ENCODE results near the gene PRSS33.
A peak's percentile ranks its signal among the peaks of the same experiment; 100 is the strongest.

PRSS33 gene

DNA sequence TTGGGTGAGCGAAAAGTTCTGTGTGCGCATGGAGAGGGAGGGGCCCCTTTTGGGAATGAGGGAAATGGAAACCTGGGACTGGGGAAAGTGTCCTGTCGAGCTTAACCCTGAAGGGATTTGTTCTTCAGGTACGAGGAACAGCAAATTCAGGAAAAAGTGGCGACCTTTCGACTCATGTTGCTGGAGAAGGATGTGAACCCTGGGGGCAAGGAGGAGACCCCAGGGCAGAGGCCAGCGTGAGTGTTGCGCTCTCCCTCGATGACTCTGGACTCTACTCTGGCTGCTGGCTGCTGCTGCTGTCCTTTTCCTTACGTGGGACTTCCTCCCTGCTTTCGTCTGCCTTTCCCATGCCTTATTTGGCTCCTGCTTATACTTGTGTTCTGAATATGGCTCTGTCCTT is 30.0 kb downstream of the PRSS33 start:
- no peak for DNase-seq

DNA sequence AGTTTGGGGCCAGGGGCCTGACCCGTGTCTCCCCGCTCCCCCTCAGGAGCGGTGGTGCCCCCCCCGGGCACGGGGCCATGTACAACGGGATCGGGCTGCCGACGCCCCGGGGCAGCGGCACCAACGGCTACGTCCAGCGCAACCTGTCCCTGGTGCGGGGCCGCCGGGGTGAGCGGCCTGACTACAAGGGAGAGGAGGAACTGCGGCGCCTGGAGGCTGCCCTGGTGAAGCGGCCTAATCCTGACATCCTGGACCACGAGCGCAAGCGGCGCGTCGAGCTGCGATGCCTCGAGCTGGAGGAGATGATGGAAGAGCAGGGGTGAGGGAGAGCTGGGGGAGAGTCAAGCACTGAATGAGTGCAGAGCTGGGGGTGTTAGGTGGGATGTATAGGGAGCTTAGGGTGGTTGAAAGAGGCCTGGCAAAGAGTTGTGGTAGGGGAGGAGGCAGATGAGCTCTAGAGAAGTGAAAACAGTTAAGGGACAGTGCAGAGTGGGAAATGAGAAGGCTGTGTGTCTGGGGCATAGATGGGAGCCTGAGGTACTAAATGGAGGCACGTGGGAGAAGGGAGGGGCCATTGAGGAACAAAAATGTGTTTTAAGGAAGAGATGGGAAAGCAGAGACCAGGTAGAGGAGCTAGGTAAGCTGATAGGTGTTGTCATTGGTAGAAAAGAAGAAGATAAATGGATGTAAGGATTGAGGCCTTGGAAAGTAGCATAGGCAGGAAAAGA is 30.9 kb downstream of the PRSS33 start:
- no peak for DNase-seq

DNA sequence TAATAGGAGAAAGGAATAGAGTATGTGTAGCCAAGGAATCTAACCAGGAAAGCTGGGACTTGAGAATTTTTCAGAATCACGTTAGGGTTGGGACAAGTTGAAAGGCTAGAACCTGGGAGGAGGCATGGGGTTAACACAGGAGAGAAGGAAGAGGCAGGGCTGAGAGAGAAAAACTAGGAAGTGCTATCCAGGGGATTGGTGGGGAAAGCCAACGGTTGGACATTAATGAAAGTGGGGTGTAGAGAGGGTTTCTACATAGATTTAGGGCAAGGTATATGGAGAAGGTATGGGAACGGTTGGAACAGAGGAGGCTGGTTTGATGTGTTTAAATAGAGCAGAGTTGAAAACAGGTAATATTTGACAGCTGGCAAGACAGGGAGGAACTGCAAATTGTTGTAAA is 32.2 kb downstream of the PRSS33 start:
- DNase-seq = no peak

DNA sequence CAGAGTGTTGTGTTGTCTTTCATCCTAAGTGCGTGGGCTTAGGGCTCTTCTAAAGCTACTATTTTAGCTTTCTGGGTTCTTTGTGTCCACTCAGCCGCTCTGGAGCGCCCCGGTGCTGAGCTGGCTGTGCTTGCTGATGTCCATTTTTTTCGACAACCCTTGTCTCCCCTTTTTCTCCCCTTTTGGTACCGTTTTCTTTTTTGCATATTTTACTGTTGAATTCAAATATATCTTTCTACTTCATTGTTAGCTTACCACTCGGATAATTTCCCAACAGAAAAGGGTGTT is 33.7 kb downstream of the PRSS33 start:
- no peak for DNase-seq

DNA sequence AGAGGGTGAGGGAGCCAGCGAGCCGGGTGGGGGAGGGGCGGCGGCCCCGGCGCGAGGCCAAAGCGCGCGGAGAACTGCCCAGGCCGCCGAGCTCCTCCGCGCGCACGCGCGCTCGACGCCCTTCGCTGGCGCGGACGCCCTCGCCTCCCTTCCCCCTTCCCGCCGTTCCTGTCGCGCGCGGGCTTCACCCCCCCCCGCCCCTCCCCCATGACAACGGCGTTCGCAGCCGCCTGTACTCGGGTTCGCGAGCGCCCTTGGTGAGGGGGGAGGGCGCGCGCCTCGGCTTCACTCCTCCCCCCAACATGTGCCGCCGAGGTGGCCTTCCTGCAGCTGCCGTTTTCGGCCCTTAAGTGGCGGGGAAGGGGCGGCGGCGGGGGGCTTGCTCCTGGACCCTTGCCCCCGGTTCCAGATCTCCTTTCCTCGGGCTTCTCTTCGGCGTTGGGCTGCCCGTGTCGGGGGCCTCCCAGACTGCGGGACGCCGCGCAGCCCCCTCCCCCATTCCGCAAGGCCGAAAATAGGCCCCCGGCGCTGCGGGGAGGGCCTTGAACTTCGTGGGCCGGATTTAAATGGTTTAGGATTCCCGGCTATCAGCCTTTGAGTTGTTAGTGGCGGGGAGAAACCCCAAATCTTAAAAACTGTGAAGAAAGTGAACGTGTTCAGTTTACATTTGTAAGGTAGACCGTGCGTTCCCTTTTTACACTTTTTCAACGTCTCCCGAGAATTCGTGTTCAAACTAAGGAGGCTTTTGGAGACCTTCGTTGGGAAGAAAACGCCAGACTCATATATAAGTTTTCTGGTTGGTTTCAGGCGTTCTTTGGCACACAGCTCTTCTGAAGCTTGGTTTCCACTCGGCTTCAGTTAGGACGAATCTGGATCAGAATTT is 34.3 kb downstream of the PRSS33 start:
- peak; percentile 46 for DNase-seq

DNA sequence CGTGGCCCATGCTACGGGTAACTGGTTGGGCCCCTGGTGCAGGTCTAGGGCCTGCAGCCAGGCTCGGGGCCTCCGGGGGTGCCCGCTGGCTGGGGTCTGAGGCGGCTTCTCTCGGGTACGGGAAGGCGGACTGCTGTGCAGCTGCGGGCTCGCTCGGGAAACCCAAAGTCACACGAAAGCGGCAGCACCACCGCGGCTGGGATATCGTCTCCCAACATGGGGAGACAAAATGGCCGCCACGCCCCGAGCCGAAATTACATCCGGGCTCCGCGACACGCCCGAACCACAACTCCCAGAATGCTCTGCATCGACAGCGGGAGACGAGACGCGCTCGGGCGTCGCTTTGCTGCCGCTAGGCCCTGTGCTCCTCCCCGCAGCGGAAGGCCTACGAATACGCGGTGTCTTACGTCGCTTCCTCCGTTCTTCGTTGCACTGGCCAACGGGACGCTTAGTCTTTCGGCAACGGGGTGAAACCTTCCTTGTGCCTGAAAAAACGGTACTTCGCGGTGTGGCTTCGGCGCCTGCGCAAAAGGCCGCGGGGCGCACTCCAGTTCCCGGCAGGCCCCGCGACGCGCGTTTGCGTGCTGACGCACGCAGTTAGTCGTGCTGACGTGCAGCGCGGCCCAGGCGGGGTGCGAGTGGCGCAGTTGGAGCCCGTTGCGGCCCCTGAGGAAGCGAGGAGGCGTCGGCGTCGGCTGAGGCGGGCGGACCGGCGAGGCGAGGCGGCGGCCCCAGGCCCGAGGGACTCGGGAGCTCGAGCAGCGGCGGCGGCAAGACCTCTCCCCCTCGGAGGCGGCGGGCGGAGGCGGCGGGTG is 35.1 kb downstream of the PRSS33 start, which contains the start of gene SRRM2:
TSS of gene SRRM2 (plus strand) at position 604 of the 815 bp plus-strand sequence. CDS start 3,727 bp downstream, outside the sequence.
- peak; percentile 92 for DNase-seq

DNA sequence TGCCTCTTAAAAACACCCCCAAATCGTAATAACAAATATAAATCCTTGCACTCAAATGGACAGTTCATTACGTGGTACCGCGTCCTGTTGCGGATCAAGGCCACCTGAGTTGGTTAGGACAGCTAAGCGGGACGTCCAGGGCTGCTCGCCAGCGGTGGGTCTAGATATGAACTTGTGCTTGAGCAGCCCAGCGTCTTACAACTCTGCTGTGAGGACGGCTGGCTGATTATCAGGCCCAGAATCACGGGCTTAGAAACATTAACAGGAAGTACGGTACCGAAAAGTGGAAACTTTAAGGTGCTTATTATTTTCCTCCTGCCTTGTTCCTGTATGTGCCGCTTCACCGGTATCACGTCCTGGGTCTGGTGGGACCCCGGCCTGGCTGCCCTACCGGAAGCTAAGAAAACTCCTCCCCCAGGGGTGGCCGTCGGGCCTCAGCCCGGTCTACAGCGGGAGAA is 35.8 kb downstream of the PRSS33 start:
- DNase-seq = peak; percentile 73

DNA sequence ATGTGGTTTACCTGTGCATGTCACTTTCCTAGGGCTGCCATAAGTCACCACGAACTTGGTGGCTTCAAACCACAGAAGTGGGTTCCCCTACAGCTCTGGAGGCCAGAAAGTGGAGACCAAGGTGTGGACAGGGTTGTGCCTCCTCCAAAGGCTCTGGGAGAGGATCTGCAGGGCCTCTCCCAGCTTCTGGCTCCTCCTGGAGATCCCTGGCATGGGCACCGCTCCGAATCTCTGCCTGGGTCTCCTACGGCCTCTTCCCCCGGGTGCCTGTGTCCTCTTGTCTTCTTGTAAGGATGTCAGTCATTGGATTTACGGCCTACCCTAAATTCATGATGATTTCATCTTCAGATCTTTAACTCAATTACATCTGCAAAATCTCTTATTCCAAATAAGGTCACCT is 37.4 kb downstream of the PRSS33 start:
- DNase-seq = no peak

DNA sequence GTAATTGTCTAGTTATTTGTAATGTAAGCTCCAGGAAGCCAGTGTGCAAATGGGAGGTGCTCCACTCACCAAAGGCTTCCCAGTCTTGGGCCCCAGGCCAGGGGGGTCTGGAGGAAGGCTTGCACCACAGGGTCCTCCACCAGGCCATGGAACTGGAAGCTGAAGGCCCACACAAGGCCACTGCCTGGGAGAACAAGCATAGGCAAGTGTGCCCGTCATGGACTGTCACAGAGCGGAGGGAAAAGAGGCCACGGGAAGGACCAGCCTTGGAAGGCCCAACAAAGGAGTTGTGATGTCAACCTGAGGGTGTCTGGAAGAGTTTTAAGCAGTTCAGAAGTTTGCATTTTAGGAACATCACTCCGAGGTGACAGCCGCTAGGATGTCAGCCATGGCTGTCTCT is 37.9 kb downstream of the PRSS33 start:
- DNase-seq = no peak

DNA sequence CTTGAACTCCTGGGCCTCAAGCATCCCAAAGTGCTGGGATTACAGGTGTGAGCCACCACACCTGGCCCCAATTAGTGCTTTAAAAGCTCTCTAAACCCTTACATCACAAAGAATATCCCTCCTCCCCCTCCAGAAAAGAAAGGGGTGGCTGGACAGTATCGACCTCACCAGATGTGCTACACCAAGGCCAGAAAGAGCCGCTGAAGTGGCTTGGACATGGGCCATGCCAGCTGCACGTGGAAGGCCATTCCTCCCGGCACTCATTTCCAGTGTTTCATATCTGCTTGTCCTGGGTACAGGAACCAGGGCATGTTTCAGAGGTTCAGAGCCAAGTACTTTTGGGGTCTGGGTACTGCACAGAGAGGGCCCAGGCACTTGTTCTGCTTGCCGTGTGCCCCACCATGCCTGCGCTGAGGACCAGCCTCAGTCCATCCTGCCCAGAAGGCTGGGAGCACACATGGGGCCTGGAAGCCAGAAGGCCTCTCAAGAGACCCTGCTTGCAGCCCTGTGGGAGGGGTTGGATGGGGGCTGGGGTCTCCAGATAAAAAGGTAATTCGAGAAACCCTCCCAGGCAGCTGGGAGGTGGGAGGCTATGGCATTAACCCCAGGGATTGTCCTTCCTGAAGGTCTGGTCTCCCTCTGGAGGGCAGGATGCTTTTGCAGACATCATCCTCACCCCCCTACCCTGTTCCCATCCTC is 38.5 kb downstream of the PRSS33 start:
- no peak for DNase-seq

DNA sequence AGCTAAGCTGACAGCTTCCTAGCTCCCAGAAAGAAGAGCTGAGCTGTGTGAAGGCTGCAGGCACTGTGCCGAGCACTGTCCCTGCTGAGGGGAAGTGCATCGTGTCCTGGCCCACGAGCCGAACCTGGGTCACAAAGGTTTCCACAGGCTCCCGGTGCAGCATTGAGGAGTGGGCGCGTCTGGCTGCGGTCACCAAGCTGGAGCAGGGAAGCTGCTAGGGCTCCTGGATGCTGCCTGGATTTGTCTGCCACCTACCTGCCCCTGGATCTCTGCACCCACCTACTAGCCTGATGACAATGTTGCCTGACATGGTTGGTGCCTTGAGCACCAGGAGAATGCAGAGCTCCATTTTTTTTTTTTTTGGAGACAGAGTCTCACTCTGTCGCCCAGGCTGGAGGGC is 41.4 kb downstream of the PRSS33 start:
- DNase-seq = no peak

DNA sequence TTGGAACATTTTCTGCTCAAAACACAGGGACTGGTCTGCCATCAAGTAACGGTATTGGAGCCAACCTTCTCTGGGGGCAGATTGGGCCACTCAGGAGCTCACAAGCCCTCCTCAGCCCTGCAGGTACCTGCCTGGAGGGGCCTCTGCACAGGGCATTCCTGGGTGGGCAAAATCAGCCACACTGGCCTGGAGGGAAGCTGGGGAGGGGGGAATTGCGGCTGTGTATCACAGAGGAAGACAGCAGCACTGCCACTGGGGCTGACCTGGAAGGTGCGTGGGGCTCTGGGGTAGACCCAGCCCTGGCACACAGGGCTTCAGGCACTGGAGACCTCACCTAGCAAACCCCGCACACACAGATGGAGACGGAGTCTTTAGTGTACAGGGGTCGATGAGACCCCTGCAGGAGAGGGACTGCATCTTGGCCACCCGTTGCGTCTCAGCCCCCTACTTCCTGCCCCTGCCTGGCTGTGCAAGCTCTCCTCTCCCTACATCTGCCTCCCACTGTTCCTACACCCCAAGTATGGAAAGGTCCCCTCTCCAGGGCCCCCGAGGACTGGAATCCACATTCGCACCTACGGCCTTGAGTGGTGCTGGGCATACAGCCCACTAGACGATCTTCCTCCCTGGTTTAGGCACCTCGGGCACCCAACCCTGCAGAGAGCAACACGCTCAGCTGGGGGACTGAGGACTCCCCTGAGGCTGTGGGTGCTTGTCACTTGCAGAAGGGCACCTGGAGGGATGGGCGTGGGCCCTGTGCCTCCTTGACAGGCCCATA is 42.1 kb downstream of the PRSS33 start:
- no peak for DNase-seq

DNA sequence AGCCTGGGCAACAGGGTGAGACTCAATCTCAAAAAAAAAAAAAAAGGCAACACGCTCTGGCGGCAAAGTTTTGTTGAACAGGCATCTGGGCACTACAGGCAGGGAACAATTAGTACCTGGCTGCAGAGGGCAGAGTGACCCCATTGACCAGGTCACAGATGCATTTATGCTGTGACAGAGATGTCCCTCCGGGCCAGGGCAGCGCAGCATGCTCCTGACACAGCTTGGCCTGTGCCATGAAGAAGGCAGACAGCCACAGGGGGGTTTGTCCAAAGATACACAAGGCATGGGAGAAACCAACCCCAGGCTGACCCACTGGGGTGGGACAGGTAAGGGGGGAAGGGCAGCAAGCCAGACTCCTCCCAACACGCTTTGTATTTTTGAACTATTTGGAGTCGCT is 42.6 kb downstream of the PRSS33 start:
- DNase-seq = no peak

DNA sequence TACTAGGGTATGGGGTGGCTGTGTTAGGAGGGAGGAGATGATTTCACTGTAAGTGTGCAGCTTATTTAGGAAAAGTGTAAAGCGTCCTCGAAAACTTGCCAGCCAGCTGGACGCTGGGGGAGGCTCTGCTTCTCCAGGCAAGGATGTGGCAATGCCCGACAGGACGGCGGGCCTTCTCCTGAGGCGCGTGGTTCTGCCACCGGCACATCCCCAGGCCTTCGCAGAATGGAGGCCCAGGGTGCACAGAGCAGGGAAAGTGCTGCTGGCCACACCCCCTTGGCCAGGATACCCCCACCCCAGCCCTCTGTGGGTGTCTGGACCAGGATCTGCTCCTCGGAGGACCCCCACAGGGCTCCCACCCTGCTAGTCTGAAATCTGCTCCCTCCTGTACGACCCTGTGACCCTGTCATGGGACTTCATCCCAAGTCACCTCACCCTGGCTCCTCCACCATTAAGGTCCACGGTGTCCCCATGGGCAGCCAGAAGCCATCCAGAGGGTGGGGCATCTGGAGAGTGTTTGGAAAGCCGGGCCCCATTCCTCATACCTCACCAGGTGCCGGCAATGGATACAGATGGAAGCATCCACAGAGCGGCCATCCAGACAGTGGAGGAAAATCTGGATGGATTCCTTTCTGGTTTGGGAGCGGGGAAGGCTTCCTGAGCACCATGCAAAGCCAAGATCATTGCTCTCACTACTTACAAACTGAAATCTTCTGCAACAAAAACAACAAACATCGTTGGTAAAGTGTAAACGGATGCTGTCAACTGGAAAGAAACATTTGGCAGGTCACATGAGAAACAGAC is 44.2 kb downstream of the PRSS33 start:
- no peak for DNase-seq

DNA sequence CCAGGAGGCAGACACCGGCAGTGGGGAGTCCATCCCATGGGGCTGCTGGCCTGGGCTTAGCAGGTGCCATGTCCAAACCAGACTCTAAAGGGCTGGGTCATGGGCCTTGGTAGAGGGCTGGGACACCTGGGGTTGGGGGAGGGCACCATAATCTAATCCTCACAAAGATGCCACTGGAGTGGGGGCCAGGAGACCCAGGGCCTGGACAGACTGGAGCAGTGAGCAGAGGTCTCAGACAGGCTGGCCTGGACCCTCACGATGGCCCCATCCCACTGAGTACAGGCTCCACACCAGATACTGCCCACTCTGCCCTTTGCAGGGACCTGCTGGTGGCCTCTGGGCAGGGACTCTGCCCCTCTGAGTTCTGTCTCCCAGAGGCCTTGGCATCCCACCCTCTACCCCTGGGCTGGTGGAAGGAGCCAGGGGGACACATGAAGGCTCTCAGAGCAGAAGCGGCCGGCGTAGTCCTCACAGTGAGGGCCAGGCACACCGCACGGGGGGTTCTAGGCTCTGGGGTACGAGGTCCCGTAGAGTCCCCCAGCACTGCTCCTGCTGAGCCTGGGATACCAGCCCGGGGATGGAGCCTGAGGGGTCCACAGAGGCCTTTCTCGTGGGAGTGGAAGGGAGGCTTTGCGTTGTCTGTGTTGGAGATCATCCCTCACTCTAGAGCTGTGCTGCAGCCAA is 44.9 kb downstream of the PRSS33 start:
- no peak for DNase-seq

DNA sequence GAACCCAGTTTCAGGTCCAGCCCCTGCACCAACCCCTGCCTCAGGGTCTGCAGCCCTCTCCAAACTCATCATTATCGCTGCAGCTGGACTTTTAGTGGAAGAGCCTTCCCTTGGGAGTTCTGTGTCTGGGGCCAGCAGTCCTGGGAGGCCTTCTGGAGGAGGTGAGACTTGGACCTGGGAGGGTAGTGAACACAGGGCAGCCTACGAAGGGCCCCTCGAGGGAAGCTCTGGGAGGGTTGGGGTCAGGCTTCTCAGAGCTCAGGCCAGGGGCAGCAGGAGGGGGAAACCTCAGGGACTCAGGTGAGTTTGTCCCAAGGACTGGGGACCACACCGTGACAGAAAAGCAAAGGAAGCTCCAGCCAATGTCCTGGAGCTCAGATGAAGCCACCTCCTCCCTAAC is 46.2 kb downstream of the PRSS33 start:
- DNase-seq = no peak

DNA sequence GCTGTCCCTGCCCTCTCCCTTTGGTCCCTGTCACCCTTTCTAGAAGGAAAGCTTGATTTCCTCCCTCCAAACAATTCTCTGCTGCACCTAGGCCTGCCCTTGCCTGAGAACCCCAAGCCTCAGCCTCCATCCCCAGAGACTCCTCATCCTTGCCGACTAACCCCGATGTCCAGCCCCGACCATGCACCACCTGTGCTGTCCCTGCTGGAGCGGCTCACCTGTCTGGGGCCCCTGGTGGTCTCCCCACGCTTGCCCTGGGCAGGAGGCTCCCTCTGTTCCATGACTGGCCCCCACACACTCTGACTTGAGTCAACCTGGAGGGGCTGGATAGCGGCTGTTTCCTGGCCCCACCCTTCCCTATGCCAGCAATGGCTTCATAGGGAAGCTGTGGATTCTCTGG is 46.9 kb downstream of the PRSS33 start:
- DNase-seq = no peak

DNA sequence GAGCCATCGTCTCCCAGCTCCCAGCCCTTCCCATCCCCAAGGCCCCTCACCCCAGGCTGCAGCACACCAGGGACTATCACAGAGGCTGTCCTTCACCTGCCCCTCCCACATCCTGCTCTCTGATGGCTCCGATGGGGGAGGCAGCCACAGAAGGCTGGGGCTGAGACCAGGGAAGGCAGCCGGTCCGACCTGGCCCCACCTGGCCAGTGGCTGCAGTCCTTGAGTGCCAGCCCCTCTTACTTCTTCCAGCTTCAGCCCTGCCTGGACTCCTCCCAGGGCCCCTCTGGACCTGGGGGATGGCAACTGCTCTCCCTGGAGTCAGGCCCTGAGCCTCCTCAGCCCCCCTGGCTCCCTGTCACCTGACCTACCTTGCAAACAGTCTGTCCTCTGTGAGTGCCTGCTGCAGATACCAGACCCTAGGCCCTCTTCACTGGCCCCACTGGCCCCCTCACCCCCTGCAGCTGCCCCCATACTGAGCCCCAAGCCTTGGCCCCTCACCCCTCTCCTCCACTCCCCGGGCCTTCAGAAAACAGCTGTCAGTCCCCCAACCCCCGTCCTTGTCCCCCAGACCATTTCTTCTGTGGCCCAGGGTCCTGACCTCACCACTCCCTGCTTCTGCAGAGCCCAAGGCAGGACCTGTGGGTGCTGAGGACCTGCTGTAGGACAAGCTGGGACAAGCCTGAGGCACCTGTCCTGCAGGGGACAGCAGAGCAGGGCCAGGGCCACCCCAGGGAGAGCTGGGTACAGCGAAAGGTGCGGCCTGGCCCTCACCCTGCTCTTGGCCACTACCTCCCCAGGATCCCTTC is 47.5 kb downstream of the PRSS33 start:
- DNase-seq = no peak

DNA sequence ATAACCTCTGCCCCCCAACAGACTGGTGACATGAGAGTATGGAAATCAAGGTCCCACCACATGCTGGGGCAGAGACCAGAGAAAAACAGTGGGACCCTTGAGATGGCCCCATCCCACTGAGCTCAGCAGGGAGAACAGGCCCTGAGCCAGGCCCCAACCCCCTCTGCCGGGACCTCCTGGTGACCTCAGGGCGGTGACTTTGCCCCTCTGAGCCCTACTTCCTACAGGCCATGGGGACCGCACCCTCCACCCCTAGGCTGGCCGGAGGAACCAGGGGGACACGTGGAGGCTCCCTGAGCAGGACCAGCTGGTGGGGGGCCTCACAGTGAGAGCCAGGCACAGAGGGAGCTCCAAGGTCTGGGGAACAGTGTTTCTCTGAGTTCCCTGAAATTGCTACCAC is 48.7 kb downstream of the PRSS33 start:
- no peak for DNase-seq
